K562 (cell line): ENCODE results near the gene LIG3. TPM values are rescaled to one million over a fixed set of nuclear protein-coding genes. Genes with fewer than 3 reads are reported as not detected.
A peak's percentile ranks its signal among the peaks of the same experiment; 100 is the strongest.

Experiments used
- E2F4 ChIP-seq: sonication (generic); formaldehyde crosslinking; IDR thresholded peaks from 2 replicates; pipeline ENCODE4 v1.8.0; 2022; ENCODE audit warnings: mild to moderate bottlenecking, low read depth, missing genetic modification reagents
- EP400 ChIP-seq: fragments of 450-650 bp; IDR thresholded peaks from 2 replicates; pipeline ENCODE4 v1.6.1; 2017; ENCODE audit warnings: antibody characterized with exemption, mild to moderate bottlenecking, moderate library complexity
- FUS ChIP-seq: fragments of 200-400 bp; formaldehyde crosslinking; optimal IDR thresholded peaks from 2 replicates; pipeline ENCODE3; 2017; ENCODE audit warnings: low read depth, low read length
- MTA3 ChIP-seq: fragments of 450-650 bp; formaldehyde crosslinking; IDR thresholded peaks from 2 replicates; pipeline ENCODE4 v1.6.1; 2017; ENCODE audit warnings: mild to moderate bottlenecking, borderline replicate concordance
- MXI1 ChIP-seq: IDR thresholded peaks from 2 replicates; pipeline ENCODE4 v1.6.1; 2011; ENCODE audit warnings: low read depth, mild to moderate bottlenecking, improper control_type of control experiment, low read length
- PYGO2 ChIP-seq: fragments of 450-650 bp; IDR thresholded peaks from 2 replicates; pipeline ENCODE4 v1.6.1; 2016; ENCODE audit warnings: mild to moderate bottlenecking, missing genetic modification characterization, moderate library complexity, missing compliant biosample characterization
- RAD51 ChIP-seq: fragments of 450-650 bp; IDR thresholded peaks from 2 replicates; pipeline ENCODE4 v1.7.1; 2016; ENCODE audit warnings: low read depth, mild to moderate bottlenecking, borderline replicate concordance
- ZBTB17 ChIP-seq: fragments of 450-650 bp; formaldehyde crosslinking; IDR thresholded peaks from 2 replicates; pipeline ENCODE4 v1.4.0; 2020; ENCODE audit warnings: mild to moderate bottlenecking
- ZNF197 ChIP-seq: fragments of 200-800 bp; sonication (Bioruptor generic); IDR thresholded peaks from 2 replicates; pipeline ENCODE4 v1.6.1; 2016; ENCODE audit warnings: low read depth, missing genetic modification characterization, missing compliant biosample characterization
- polyA plus RNA-seq, 8 experiments: library from polyadenylated mRNA; depleted of rRNA in 4 of 8; stranded (reverse) in 5 of 8; unstranded in 3 of 8; fragments of >200 nt; fragmentation: Nextera tagmentation in 2 of 8; fragmentation: Illumina TruSeq in 1 of 8; extraction: Ambion mirVana in 2 of 8; extraction: Trizol in 1 of 8; gene quantifications; 2 replicates each; pipeline versions ENCODE4 v1.2.1 to v1.2.3, GENCODE V29; 2011 to 2014; ENCODE audit warnings: inconsistent platforms in 1 of 8, missing spikeins in 1 of 8
- total RNA-seq, 7 experiments: library from RNA; depleted of rRNA in 6 of 7; stranded (reverse); fragments of >200 nt in 6 of 7; fragmentation: Illumina TruSeq in 2 of 7; extraction: Trizol in 2 of 7; gene quantifications; 2 replicates each; pipeline versions ENCODE4 v1.2.1 to v1.2.3, GENCODE V29; 2011 to 2021; ENCODE audit warnings: low replicate concordance in 1 of 7
- TF ChIP-seq, protein P1 (sequence below), 2 experiments: IDR thresholded peaks in 1 of 2; conservative IDR thresholded peaks in 1 of 2; 2 replicates each; pipeline ENCODE4 v1.6.1; 2016; ENCODE audit warnings: low read depth in 2 of 2, mild to moderate bottlenecking in 1 of 2, missing compliant biosample characterization in 1 of 2, missing genetic modification characterization in 1 of 2, moderate library complexity in 1 of 2
- TF ChIP-seq, protein P2 (sequence below): fragments of 200-600 bp; sonication (generic); IDR thresholded peaks from one replicate; pipeline ENCODE4 v1.6.1; 2012; ENCODE audit warnings: mild to moderate bottlenecking, low read depth, low read length, inconsistent platforms

LIG3 gene
- total and polyA plus RNA-seq, 9 of the 15 experiments (the other 6 are each of a cell fraction or from before 2014, with no cell fraction given): 7.6 to 75.0 (median 43.0) TPM

GRCh38 chr17:34961093-34961911, 19.0 kb upstream of the LIG3 start, which contains the start of the genes CCT6B and ZNF830 (continued):
- TF ChIP-seq, protein P1, sequence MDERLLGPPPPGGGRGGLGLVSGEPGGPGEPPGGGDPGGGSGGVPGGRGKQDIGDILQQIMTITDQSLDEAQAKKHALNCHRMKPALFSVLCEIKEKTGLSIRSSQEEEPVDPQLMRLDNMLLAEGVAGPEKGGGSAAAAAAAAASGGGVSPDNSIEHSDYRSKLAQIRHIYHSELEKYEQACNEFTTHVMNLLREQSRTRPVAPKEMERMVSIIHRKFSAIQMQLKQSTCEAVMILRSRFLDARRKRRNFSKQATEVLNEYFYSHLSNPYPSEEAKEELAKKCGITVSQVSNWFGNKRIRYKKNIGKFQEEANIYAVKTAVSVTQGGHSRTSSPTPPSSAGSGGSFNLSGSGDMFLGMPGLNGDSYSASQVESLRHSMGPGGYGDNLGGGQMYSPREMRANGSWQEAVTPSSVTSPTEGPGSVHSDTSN (CRISPR knock-in tag; IDR thresholded peaks at IDR 0.05; ENCODE audit: low read depth): no peak
- TF ChIP-seq, protein P1 (tag; conservative IDR thresholded peaks at IDR 0.05; ENCODE audit: low read depth): no peak
- TF ChIP-seq MTA3 (peak; percentile 62; the same call in 1 of the 2 replicates), EP400 (peak; percentile 93), ZBTB17 (CRISPR knock-in tag) (0 out of 2 replicates have a peak, but pooled peaks have one; percentile 51), FUS (no peak), PYGO2 (tag) (no peak; the same call in 1 of the 2 replicates), RAD51 (no peak), MXI1 (no peak), ZNF197 (CRISPR knock-in tag) (0 out of 2 replicates have a peak, but pooled peaks have one; percentile 49), E2F4 (CRISPR knock-in tag) (no peak)
- TF ChIP-seq, protein P2, sequence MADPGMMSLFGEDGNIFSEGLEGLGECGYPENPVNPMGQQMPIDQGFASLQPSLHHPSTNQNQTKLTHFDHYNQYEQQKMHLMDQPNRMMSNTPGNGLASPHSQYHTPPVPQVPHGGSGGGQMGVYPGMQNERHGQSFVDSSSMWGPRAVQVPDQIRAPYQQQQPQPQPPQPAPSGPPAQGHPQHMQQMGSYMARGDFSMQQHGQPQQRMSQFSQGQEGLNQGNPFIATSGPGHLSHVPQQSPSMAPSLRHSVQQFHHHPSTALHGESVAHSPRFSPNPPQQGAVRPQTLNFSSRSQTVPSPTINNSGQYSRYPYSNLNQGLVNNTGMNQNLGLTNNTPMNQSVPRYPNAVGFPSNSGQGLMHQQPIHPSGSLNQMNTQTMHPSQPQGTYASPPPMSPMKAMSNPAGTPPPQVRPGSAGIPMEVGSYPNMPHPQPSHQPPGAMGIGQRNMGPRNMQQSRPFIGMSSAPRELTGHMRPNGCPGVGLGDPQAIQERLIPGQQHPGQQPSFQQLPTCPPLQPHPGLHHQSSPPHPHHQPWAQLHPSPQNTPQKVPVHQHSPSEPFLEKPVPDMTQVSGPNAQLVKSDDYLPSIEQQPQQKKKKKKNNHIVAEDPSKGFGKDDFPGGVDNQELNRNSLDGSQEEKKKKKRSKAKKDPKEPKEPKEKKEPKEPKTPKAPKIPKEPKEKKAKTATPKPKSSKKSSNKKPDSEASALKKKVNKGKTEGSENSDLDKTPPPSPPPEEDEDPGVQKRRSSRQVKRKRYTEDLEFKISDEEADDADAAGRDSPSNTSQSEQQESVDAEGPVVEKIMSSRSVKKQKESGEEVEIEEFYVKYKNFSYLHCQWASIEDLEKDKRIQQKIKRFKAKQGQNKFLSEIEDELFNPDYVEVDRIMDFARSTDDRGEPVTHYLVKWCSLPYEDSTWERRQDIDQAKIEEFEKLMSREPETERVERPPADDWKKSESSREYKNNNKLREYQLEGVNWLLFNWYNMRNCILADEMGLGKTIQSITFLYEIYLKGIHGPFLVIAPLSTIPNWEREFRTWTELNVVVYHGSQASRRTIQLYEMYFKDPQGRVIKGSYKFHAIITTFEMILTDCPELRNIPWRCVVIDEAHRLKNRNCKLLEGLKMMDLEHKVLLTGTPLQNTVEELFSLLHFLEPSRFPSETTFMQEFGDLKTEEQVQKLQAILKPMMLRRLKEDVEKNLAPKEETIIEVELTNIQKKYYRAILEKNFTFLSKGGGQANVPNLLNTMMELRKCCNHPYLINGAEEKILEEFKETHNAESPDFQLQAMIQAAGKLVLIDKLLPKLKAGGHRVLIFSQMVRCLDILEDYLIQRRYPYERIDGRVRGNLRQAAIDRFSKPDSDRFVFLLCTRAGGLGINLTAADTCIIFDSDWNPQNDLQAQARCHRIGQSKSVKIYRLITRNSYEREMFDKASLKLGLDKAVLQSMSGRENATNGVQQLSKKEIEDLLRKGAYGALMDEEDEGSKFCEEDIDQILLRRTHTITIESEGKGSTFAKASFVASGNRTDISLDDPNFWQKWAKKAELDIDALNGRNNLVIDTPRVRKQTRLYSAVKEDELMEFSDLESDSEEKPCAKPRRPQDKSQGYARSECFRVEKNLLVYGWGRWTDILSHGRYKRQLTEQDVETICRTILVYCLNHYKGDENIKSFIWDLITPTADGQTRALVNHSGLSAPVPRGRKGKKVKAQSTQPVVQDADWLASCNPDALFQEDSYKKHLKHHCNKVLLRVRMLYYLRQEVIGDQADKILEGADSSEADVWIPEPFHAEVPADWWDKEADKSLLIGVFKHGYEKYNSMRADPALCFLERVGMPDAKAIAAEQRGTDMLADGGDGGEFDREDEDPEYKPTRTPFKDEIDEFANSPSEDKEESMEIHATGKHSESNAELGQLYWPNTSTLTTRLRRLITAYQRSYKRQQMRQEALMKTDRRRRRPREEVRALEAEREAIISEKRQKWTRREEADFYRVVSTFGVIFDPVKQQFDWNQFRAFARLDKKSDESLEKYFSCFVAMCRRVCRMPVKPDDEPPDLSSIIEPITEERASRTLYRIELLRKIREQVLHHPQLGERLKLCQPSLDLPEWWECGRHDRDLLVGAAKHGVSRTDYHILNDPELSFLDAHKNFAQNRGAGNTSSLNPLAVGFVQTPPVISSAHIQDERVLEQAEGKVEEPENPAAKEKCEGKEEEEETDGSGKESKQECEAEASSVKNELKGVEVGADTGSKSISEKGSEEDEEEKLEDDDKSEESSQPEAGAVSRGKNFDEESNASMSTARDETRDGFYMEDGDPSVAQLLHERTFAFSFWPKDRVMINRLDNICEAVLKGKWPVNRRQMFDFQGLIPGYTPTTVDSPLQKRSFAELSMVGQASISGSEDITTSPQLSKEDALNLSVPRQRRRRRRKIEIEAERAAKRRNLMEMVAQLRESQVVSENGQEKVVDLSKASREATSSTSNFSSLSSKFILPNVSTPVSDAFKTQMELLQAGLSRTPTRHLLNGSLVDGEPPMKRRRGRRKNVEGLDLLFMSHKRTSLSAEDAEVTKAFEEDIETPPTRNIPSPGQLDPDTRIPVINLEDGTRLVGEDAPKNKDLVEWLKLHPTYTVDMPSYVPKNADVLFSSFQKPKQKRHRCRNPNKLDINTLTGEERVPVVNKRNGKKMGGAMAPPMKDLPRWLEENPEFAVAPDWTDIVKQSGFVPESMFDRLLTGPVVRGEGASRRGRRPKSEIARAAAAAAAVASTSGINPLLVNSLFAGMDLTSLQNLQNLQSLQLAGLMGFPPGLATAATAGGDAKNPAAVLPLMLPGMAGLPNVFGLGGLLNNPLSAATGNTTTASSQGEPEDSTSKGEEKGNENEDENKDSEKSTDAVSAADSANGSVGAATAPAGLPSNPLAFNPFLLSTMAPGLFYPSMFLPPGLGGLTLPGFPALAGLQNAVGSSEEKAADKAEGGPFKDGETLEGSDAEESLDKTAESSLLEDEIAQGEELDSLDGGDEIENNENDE: no peak
